Erythroblast (primary cell): ENCODE results near the gene TENM4.

Experiments used
- DNase-seq, 2 experiments: peaks; one replicate each; lab custom pipeline; 2025; lab: John Stamatoyannopoulos, UW
- GATA1 ChIP-seq: IDR thresholded peaks from 2 replicates; pipeline ENCODE4 v1.6.1; 2011; ENCODE audit warnings: low read depth, mild to moderate bottlenecking, control low read depth, low read length, moderate library complexity
- POLR2A ChIP-seq: IDR thresholded peaks from 2 replicates; pipeline ENCODE4 v1.6.1; 2011; ENCODE audit warnings: mild to moderate bottlenecking, low read length

The TENM4 gene

GRCh38 chr11:78660471-78660870 lies 780.4 kb downstream of the TENM4 start:
- no peak for DNase-seq
- no peak for TF ChIP-seq GATA1
- no peak for TF ChIP-seq POLR2A

- no peak for DNase-seq
- no peak for TF ChIP-seq POLR2A
Observed at GRCh38 chr11:78659326-78660270, 781.2 kb downstream of the TENM4 start.

- no peak for DNase-seq
- TF ChIP-seq POLR2A, result no peak
- TF ChIP-seq GATA1, result no peak
Observed at GRCh38 chr11:78657968-78658839, 782.6 kb downstream of the TENM4 start.

GRCh38 chr11:78657441-78657840 lies 783.4 kb downstream of the TENM4 start:
- no peak for DNase-seq
- TF ChIP-seq GATA1 (no peak), POLR2A (no peak)

- TF ChIP-seq POLR2A (no peak), GATA1 (no peak)
- DNase-seq, result no peak
Observed at GRCh38 chr11:78656984-78657383, 783.8 kb downstream of the TENM4 start.

GRCh38 chr11:78656327-78656726 lies 784.5 kb downstream of the TENM4 start:
- TF ChIP-seq POLR2A (no peak), GATA1 (no peak)

GRCh38 chr11:78655561-78655960 lies 785.3 kb downstream of the TENM4 start:
- DNase-seq, result no peak
- TF ChIP-seq POLR2A, result no peak
- no peak for TF ChIP-seq GATA1

More at GRCh38 chr11:78656327-78656726, 784.5 kb downstream of the TENM4 start:
- no peak for DNase-seq

GRCh38 chr11:78654866-78655265 lies 786.0 kb downstream of the TENM4 start:
- DNase-seq, result no peak
- TF ChIP-seq GATA1, result no peak
- TF ChIP-seq POLR2A, result no peak

GRCh38 chr11:78654071-78654470 lies 786.8 kb downstream of the TENM4 start:
- no peak for DNase-seq
- TF ChIP-seq GATA1, result no peak
- TF ChIP-seq POLR2A, result no peak

- no peak for TF ChIP-seq POLR2A
- no peak for TF ChIP-seq GATA1
- DNase-seq, result no peak
Observed at GRCh38 chr11:78653294-78653909, 787.4 kb downstream of the TENM4 start.

- no peak for DNase-seq
- TF ChIP-seq GATA1 (no peak), POLR2A (no peak)
Observed at GRCh38 chr11:78652843-78653239, 788.0 kb downstream of the TENM4 start.

- no peak for DNase-seq
- no peak for TF ChIP-seq POLR2A
Observed at GRCh38 chr11:78651923-78652842, 788.6 kb downstream of the TENM4 start.
